ENCODE measurements around the gene SEMA4D. TPM values are rescaled to one million over a fixed set of nuclear protein-coding genes. Genes with fewer than 3 reads are reported as not detected.

The SEMA4D gene
- total RNA-seq, 4 donors from 2014 or later: 23.6 to 77.0 (median 41.3) TPM

- TF ChIP-seq POLR2A (IDR thresholded peaks at IDR 0.05) (no peak), CTCF (IDR thresholded peaks at IDR 0.05 in 4 of 5, conservative IDR thresholded peaks at IDR 0.05 in 1 of 5) (no peak)
- in situ Hi-C loops (cut with MboI; ENCODE audit: low sequenced_read_pairs in 4 of 4) (no loop called here), intact Hi-C loops (cut with DNase I; ENCODE audit: low total_unique reads) (loop anchor here (2.0 kb wide), 1 partner anchor 41 kb away; no protein-coding TSS in a partner anchor)
- H3K36me3 ChIP-seq: no peaks in the 10 kb centered on the region
- H3K4me3 ChIP-seq: no peak overlapping the region
- peak overlapping the region; percentile 83 to 88 (median 85) for H3K27ac ChIP-seq
- DNase-seq (no peak), ATAC-seq (no peak)
- H3K9me3 ChIP-seq: no peaks in the 10 kb centered on the region
- H3K4me1 ChIP-seq: peaks cover 47 to 55% of the 10 kb centered on the region in 2 donors
- no peaks in the 10 kb centered on the region for H3K27me3 ChIP-seq
Observed at GRCh38 chr9:89441986-89442385, 55.9 kb downstream of the SEMA4D start.

GRCh38 chr9:89441655-89441970 is 56.3 kb downstream of the SEMA4D start:
- Histone ChIP-seq H3K4me1 (peaks cover 47 to 55% of the 10 kb centered on the region in 2 donors), H3K27ac (peak overlapping the region; percentile 83 to 88 (median 85)), H3K27me3 (no peaks in the 10 kb centered on the region), H3K9me3 (no peaks in the 10 kb centered on the region), H3K4me3 (no peak overlapping the region), H3K36me3 (no peaks in the 10 kb centered on the region)
- intact Hi-C loops (cut with DNase I; ENCODE audit: low total_unique reads): loop anchor here (2.0 kb wide), 1 partner anchor 41 kb away; no protein-coding TSS in a partner anchor
- ATAC-seq (no peak), DNase-seq (no peak)
- TF ChIP-seq POLR2A (IDR thresholded peaks at IDR 0.05): no peak
- no peak for TF ChIP-seq CTCF (IDR thresholded peaks at IDR 0.05 in 4 of 5, conservative IDR thresholded peaks at IDR 0.05 in 1 of 5)
- in situ Hi-C loops (cut with MboI; ENCODE audit: low sequenced_read_pairs in 4 of 4): no loop called here

GRCh38 chr9:89440951-89441654 is 56.8 kb downstream of the SEMA4D start:
- peak in 1 of 2 donors; percentile 50 for DNase-seq

GRCh38 chr9:89440548-89440947 is 57.4 kb downstream of the SEMA4D start:
- peak; percentile 93 to 98 for DNase-seq
- TF ChIP-seq CTCF (IDR thresholded peaks at IDR 0.05 in 4 of 5, conservative IDR thresholded peaks at IDR 0.05 in 1 of 5): no peak
- TF ChIP-seq POLR2A (IDR thresholded peaks at IDR 0.05): peak; percentile 58 to 71
- Histone ChIP-seq H3K27ac (peak overlapping the region; percentile 83 to 88 (median 85)), H3K4me3 (no peak overlapping the region), H3K9me3 (no peaks in the 10 kb centered on the region), H3K4me1 (peaks cover 40 to 55% of the 10 kb centered on the region in 2 donors), H3K36me3 (no peaks in the 10 kb centered on the region), H3K27me3 (no peaks in the 10 kb centered on the region)
- ATAC-seq: peak; percentile 94 to 95
- in situ Hi-C loops (cut with MboI; ENCODE audit: low sequenced_read_pairs in 4 of 4): no loop called here
- intact Hi-C loops (cut with DNase I; ENCODE audit: low total_unique reads): loop anchor here (1.0 to 2.0 kb wide), 3 partner anchors 26 to 54 kb away; no protein-coding TSS in a partner anchor

More at GRCh38 chr9:89440951-89441654, 56.8 kb downstream of the SEMA4D start:
- no peak for TF ChIP-seq CTCF (IDR thresholded peaks at IDR 0.05 in 4 of 5, conservative IDR thresholded peaks at IDR 0.05 in 1 of 5)
- TF ChIP-seq POLR2A (IDR thresholded peaks at IDR 0.05): no peak
- no peaks in the 10 kb centered on the region for H3K36me3 ChIP-seq
- intact Hi-C loops (cut with DNase I; ENCODE audit: low total_unique reads): loop anchor here (1.0 to 2.0 kb wide), 3 partner anchors 27 to 55 kb away; no protein-coding TSS in a partner anchor
- in situ Hi-C loops (cut with MboI; ENCODE audit: low sequenced_read_pairs in 4 of 4): no loop called here
- no peak overlapping the region for H3K4me3 ChIP-seq
- no peaks in the 10 kb centered on the region for H3K9me3 ChIP-seq
- peak overlapping the region; percentile 83 to 88 (median 85) for H3K27ac ChIP-seq
- peak; percentile 29 to 49 for ATAC-seq
- peaks cover 45 to 55% of the 10 kb centered on the region in 2 donors for H3K4me1 ChIP-seq
- no peaks in the 10 kb centered on the region for H3K27me3 ChIP-seq

All from gastrocnemius medialis (tissue), 4 donors.